ENCODE data around the gene DMD. TPM values are rescaled to one million over a fixed set of nuclear protein-coding genes. Genes with fewer than 3 reads are reported as not detected.

DMD gene
- total RNA-seq, 2 donors from 2014 or later: 1.4 to 7.5 TPM

GRCh38 chrX:31670245-31670644 is 1541.1 kb downstream of the DMD start:
- Mint-ChIP-seq H3K27ac (no peak overlapping the region), H3K36me3 (ENCODE audit: low read depth) (no peaks in the 10 kb centered on the region), H3K27me3 (no peaks in the 10 kb centered on the region), H3K4me3 (no peak overlapping the region), H3K4me1 (no peaks in the 10 kb centered on the region), H3K9me3 (no peaks in the 10 kb centered on the region)
- no peak for ATAC-seq (replicated peaks)

- no peak for ATAC-seq (replicated peaks)
- H3K4me1 Mint-ChIP-seq: no peaks in the 10 kb centered on the region
- H3K4me3 Mint-ChIP-seq: no peak overlapping the region
- H3K27ac Mint-ChIP-seq: no peak overlapping the region
- no peaks in the 10 kb centered on the region for H3K9me3 Mint-ChIP-seq
- H3K36me3 Mint-ChIP-seq (ENCODE audit: low read depth): no peaks in the 10 kb centered on the region
- H3K27me3 Mint-ChIP-seq: no peaks in the 10 kb centered on the region
Observed at GRCh38 chrX:31665454-31665853, 1545.9 kb downstream of the DMD start.

- Mint-ChIP-seq H3K4me1 (no peaks in the 10 kb centered on the region), H3K27ac (no peak overlapping the region), H3K9me3 (no peaks in the 10 kb centered on the region), H3K36me3 (ENCODE audit: low read depth) (no peaks in the 10 kb centered on the region), H3K4me3 (no peak overlapping the region), H3K27me3 (no peaks in the 10 kb centered on the region)
- no peak for ATAC-seq (replicated peaks)
Observed at GRCh38 chrX:31663172-31663571, 1548.2 kb downstream of the DMD start.

GRCh38 chrX:31661280-31661810 is 1550.0 kb downstream of the DMD start:
- Mint-ChIP-seq H3K4me1 (no peaks in the 10 kb centered on the region), H3K9me3 (no peaks in the 10 kb centered on the region), H3K27ac (no peak overlapping the region), H3K4me3 (no peak overlapping the region), H3K27me3 (no peaks in the 10 kb centered on the region), H3K36me3 (ENCODE audit: low read depth) (no peaks in the 10 kb centered on the region)
- ATAC-seq (replicated peaks): no peak

GRCh38 chrX:31658360-31658759 is 1553.0 kb downstream of the DMD start:
- Mint-ChIP-seq H3K36me3 (ENCODE audit: low read depth) (no peaks in the 10 kb centered on the region), H3K4me3 (no peak overlapping the region), H3K9me3 (no peaks in the 10 kb centered on the region), H3K27ac (no peak overlapping the region), H3K27me3 (no peaks in the 10 kb centered on the region), H3K4me1 (no peaks in the 10 kb centered on the region)
- ATAC-seq (replicated peaks): no peak

- no peak for ATAC-seq (replicated peaks)
- H3K36me3 Mint-ChIP-seq (ENCODE audit: low read depth): no peaks in the 10 kb centered on the region
- H3K4me1 Mint-ChIP-seq: no peaks in the 10 kb centered on the region
- no peaks in the 10 kb centered on the region for H3K9me3 Mint-ChIP-seq
- H3K4me3 Mint-ChIP-seq: no peak overlapping the region
- H3K27me3 Mint-ChIP-seq: no peaks in the 10 kb centered on the region
- no peak overlapping the region for H3K27ac Mint-ChIP-seq
Observed at GRCh38 chrX:31656013-31656412, 1555.3 kb downstream of the DMD start.

GRCh38 chrX:31653422-31653821 is 1557.9 kb downstream of the DMD start:
- no peak overlapping the region for H3K4me3 Mint-ChIP-seq
- no peaks in the 10 kb centered on the region for H3K9me3 Mint-ChIP-seq
- no peak for ATAC-seq (replicated peaks)
- no peak overlapping the region for H3K27ac Mint-ChIP-seq
- no peaks in the 10 kb centered on the region for H3K36me3 Mint-ChIP-seq (ENCODE audit: low read depth)
- H3K27me3 Mint-ChIP-seq: no peaks in the 10 kb centered on the region
- H3K4me1 Mint-ChIP-seq: no peaks in the 10 kb centered on the region

GRCh38 chrX:31652650-31653049 is 1558.7 kb downstream of the DMD start:
- H3K27me3 Mint-ChIP-seq: no peaks in the 10 kb centered on the region
- H3K27ac Mint-ChIP-seq: no peak overlapping the region
- H3K9me3 Mint-ChIP-seq: no peaks in the 10 kb centered on the region
- no peak overlapping the region for H3K4me3 Mint-ChIP-seq
- H3K36me3 Mint-ChIP-seq (ENCODE audit: low read depth): no peaks in the 10 kb centered on the region
- ATAC-seq (replicated peaks): no peak
- H3K4me1 Mint-ChIP-seq: no peaks in the 10 kb centered on the region

- Mint-ChIP-seq H3K4me3 (no peak overlapping the region), H3K9me3 (no peaks in the 10 kb centered on the region), H3K27ac (no peak overlapping the region), H3K27me3 (no peaks in the 10 kb centered on the region), H3K4me1 (no peaks in the 10 kb centered on the region), H3K36me3 (ENCODE audit: low read depth) (no peaks in the 10 kb centered on the region)
- no peak for ATAC-seq (replicated peaks)
Observed at GRCh38 chrX:31649201-31649600, 1562.1 kb downstream of the DMD start.

- no peaks in the 10 kb centered on the region for H3K4me1 Mint-ChIP-seq
- no peak overlapping the region for H3K27ac Mint-ChIP-seq
- no peaks in the 10 kb centered on the region for H3K27me3 Mint-ChIP-seq
- no peak for ATAC-seq (replicated peaks)
- H3K4me3 Mint-ChIP-seq: no peak overlapping the region
- H3K9me3 Mint-ChIP-seq: no peaks in the 10 kb centered on the region
- H3K36me3 Mint-ChIP-seq (ENCODE audit: low read depth): no peaks in the 10 kb centered on the region
Observed at GRCh38 chrX:31633349-31633748, 1578.0 kb downstream of the DMD start.

GRCh38 chrX:31629195-31629594 is 1582.2 kb downstream of the DMD start:
- Mint-ChIP-seq H3K4me3 (no peak overlapping the region), H3K27ac (no peak overlapping the region), H3K9me3 (no peaks in the 10 kb centered on the region), H3K27me3 (no peaks in the 10 kb centered on the region), H3K36me3 (ENCODE audit: low read depth) (no peaks in the 10 kb centered on the region), H3K4me1 (no peaks in the 10 kb centered on the region)
- ATAC-seq (replicated peaks): no peak

- Mint-ChIP-seq H3K27ac (no peak overlapping the region), H3K4me3 (no peak overlapping the region)
Observed at GRCh38 chrX:31609130-31609529, 1602.2 kb downstream of the DMD start.

GRCh38 chrX:31608638-31609037 is 1602.7 kb downstream of the DMD start:
- no peak overlapping the region for H3K27ac Mint-ChIP-seq
- no peaks in the 10 kb centered on the region for H3K36me3 Mint-ChIP-seq (ENCODE audit: low read depth)
- no peaks in the 10 kb centered on the region for H3K4me1 Mint-ChIP-seq
- no peak overlapping the region for H3K4me3 Mint-ChIP-seq
- no peak for ATAC-seq (replicated peaks)
- H3K27me3 Mint-ChIP-seq: no peaks in the 10 kb centered on the region
- H3K9me3 Mint-ChIP-seq: no peaks in the 10 kb centered on the region

More at GRCh38 chrX:31609130-31609529, 1602.2 kb downstream of the DMD start:
- Mint-ChIP-seq H3K4me1 (no peaks in the 10 kb centered on the region), H3K36me3 (ENCODE audit: low read depth) (no peaks in the 10 kb centered on the region), H3K9me3 (no peaks in the 10 kb centered on the region), H3K27me3 (no peaks in the 10 kb centered on the region)
- ATAC-seq (replicated peaks): no peak

- Mint-ChIP-seq H3K4me1 (no peaks in the 10 kb centered on the region), H3K27ac (no peak overlapping the region), H3K9me3 (no peaks in the 10 kb centered on the region), H3K4me3 (no peak overlapping the region), H3K27me3 (no peaks in the 10 kb centered on the region), H3K36me3 (ENCODE audit: low read depth) (no peaks in the 10 kb centered on the region)
- no peak for ATAC-seq (replicated peaks)
Observed at GRCh38 chrX:31606771-31607170, 1604.6 kb downstream of the DMD start.

GRCh38 chrX:31604629-31605221 is 1606.6 kb downstream of the DMD start:
- peak; percentile 39 for ATAC-seq (replicated peaks)
- Mint-ChIP-seq H3K36me3 (ENCODE audit: low read depth) (no peaks in the 10 kb centered on the region), H3K27me3 (no peaks in the 10 kb centered on the region), H3K4me3 (no peak overlapping the region), H3K9me3 (no peaks in the 10 kb centered on the region), H3K27ac (no peak overlapping the region), H3K4me1 (no peaks in the 10 kb centered on the region)
